ENCODE measurements around the gene CNNM4.
"Not testable (repeated sequence)": the region's sequence is repeated elsewhere in the genome, so short reads cannot be mapped to it uniquely, and the experiment has no call there.

The CNNM4 gene

DNA sequence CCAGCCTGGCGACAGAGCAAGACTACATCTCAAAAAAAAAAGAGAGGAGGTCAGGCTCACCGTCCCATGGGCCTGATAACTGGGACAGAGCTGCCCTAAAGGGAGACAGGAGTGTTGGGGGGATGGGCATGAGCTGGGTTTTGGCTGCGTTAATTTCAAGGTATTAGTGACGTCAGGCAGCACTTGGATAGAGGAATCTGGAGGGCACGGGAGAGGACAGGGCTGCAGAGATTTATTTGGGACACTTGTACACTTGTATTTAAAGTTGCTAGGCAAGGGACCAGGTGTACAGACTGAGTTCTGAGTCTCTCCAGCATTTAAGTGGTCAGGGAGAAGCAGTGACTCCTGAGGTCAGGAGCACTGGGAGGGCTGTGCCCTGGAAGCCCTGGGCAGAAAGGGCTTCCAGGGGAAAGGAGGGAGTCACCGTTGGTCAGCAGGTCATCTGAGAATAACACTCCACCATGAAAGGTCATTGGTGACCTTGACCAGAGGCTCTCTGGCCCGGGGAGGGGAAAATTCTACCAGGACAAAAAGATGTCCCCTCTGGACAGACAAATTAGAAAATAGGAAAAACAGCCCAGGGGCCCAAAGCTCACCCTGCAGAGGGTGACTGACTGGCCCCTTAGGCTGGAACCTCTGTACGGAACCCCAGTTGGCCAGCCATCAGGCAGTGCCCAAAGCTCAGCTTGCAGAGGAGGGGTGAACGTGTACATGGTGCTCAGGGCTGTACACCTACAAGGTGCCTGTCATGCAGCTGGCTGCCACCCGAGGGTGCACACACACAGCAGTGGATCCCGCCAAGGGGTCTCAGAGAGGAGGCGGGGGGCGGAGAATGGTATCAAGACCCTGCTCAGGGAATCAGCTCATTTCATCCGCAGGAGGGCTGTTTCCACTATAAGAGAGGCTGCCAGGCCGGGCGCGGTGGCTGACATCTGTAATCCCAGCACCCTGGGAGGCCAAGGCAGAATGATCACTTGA is 32.4 kb downstream of the CNNM4 start:
- ATAC-seq (replicated peaks), result no peak

DNA sequence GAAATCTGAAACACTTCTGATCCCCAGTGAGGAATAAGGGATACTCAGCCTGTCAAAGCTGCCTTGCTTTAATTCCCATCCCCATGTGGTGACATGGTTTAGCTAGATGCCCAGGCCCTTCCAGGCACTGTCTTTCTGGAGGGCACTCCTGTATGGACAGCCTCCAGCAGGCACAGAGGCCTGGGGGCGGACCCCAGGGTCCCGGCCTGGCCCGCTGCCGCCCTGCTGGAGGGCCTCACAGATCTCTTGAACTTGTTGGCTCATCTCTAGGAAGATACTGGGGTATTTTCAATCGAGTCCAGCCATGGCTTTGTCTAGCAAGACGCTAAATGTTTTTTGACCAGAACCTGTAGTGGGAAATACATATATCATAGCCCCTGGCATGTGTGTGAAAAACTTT is 34.4 kb downstream of the CNNM4 start:
- no peaks in the 10 kb centered on the region for H3K9me3 Mint-ChIP-seq
- H3K36me3 Mint-ChIP-seq, result peaks cover 9 to 13% of the 10 kb centered on the region in 2 donors
- DNase-seq (no peak), ATAC-seq (replicated peaks) (no peak)
- H3K4me1 Mint-ChIP-seq, result peaks cover 0 to 1% of the 10 kb centered on the region in 2 donors
- no peak overlapping the region for H3K27ac Mint-ChIP-seq
- no peaks in the 10 kb centered on the region for H3K27me3 Mint-ChIP-seq
- H3K4me3 Mint-ChIP-seq, result no peak overlapping the region

More for the DNA sequence above, 32.4 kb downstream of the CNNM4 start:
- no peak for DNase-seq
- peak overlapping the region; percentile 20 for H3K27ac Mint-ChIP-seq
- H3K4me1 Mint-ChIP-seq, result peaks cover 0 to 6% of the 10 kb centered on the region in 2 donors
- peaks cover 2 to 4% of the 10 kb centered on the region in 2 donors for H3K36me3 Mint-ChIP-seq
- no peak overlapping the region for H3K4me3 Mint-ChIP-seq
- no peaks in the 10 kb centered on the region for H3K27me3 Mint-ChIP-seq
- no peaks in the 10 kb centered on the region for H3K9me3 Mint-ChIP-seq

DNA sequence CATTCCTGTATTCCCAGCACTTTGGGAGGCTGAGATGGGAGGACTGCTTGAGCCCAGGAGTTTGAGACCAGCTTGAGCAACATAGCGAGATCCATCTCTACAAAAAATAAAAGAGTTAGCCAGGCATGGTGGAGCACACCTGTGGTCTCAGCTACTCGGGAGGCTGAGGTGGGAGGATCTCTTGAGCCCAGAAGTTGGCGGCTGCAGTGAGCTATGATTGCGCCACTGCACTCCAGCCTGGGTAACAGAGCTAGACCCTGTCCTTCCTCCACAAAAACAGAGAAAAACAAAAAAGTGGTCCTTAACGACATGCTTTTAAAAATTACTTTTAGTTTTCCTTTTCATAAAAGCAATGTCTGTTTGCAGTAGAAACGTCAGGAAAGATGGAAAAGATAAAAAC is 35.8 kb downstream of the CNNM4 start:
- not testable (repeated sequence) for ATAC-seq (replicated peaks); H3K9me3 Mint-ChIP-seq; DNase-seq; H3K4me1 Mint-ChIP-seq; H3K4me3 Mint-ChIP-seq; H3K27me3 Mint-ChIP-seq; H3K27ac Mint-ChIP-seq
- peaks cover 9 to 13% of the 10 kb centered on the region in 2 donors for H3K36me3 Mint-ChIP-seq

DNA sequence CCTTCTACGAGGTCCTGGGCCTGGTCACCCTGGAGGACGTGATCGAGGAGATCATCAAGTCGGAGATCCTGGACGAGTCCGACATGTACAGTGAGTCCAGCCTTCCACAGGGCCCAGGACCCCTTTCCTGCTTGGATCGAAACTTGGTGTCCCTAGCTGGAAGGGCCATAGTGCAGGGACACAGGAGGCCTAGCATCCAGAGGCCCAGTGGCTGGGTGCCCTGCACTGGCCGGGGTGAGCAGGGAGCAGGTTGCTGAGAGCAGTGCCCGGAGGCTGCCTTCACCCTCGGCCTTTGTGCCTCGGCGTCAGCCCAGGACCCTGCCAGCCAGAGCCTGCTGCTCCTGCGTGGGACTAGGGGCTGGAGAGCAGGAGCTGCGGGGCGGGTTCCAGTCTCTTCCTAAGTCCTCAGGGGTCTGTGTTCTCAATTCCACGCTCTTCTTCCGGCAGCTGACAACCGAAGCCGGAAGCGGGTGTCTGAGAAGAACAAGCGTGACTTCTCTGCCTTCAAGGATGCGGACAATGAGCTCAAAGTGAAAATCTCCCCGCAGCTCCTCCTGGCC is 36.4 kb downstream of the CNNM4 start:
- peaks cover 0 to 1% of the 10 kb centered on the region in 2 donors for H3K4me1 Mint-ChIP-seq
- no peak for DNase-seq
- H3K9me3 Mint-ChIP-seq, result no peaks in the 10 kb centered on the region
- H3K4me3 Mint-ChIP-seq, result no peak overlapping the region
- H3K27ac Mint-ChIP-seq, result no peak overlapping the region
- no peak for ATAC-seq (replicated peaks)
- peaks cover 9 to 13% of the 10 kb centered on the region in 2 donors for H3K36me3 Mint-ChIP-seq
- no peaks in the 10 kb centered on the region for H3K27me3 Mint-ChIP-seq

DNA sequence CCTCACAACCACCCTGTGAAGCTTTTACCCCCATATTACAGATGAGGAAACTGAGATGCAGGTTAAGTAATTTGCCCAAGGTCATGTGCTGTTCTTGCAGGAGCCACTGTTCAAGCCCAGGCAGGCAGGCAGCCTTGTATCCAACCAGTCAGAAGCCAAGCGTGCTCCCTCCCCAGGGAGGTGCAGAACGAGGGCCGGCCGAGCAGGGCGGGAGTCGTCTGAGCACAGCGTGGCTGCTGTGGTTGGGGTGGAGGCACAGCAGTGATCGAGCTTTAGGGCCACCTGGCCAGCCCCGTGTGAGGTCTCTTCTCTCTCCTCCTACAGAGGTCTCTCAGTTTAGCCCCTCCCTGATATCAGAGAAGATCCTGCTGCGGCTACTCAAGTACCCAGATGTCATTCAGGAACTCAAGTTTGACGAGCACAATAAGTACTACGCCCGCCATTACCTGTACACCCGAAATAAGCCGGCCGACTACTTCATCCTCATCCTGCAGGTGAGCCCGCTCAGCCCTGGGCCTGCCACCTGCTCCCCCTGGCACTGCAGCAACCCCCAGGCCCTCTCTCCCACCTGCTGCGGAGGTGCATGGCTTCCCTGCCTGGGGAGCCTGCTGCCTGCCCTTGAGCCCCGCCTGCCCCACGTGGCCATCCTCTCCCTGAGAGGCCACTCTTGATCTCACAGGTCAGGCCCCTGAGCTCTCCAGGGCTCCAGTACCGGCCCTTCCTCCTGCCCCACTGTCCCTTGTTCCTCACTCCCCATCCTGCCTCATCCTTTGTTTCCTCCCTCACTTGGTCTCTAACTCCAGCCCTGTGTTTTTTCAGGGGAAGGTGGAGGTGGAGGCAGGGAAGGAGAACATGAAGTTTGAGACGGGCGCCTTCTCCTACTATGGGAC is 38.3 kb downstream of the CNNM4 start:
- DNase-seq (no peak), ATAC-seq (replicated peaks) (no peak)
- H3K27me3 Mint-ChIP-seq, result no peaks in the 10 kb centered on the region
- no peak overlapping the region for H3K4me3 Mint-ChIP-seq
- no peaks in the 10 kb centered on the region for H3K9me3 Mint-ChIP-seq
- H3K27ac Mint-ChIP-seq, result no peak overlapping the region
- no peaks in the 10 kb centered on the region for H3K4me1 Mint-ChIP-seq
- H3K36me3 Mint-ChIP-seq, result peaks cover 9 to 13% of the 10 kb centered on the region in 2 donors

GRCh38 chr2:96799623-96799935 is 38.9 kb downstream of the CNNM4 start:
- H3K9me3 Mint-ChIP-seq, result no peaks in the 10 kb centered on the region
- H3K36me3 Mint-ChIP-seq, result peaks cover 9 to 13% of the 10 kb centered on the region in 2 donors
- no peaks in the 10 kb centered on the region for H3K4me1 Mint-ChIP-seq

GRCh38 chr2:96800061-96801004 is 39.6 kb downstream of the CNNM4 start:
- Mint-ChIP-seq H3K36me3 (peaks cover 9 to 13% of the 10 kb centered on the region in 2 donors), H3K9me3 (no peaks in the 10 kb centered on the region), H3K4me3 (no peak overlapping the region), H3K4me1 (no peaks in the 10 kb centered on the region), H3K27ac (no peak overlapping the region), H3K27me3 (no peaks in the 10 kb centered on the region)
- ATAC-seq (replicated peaks) (peak; percentile 40 to 44), DNase-seq (no peak)

More at GRCh38 chr2:96799623-96799935, 38.9 kb downstream of the CNNM4 start:
- Mint-ChIP-seq H3K27me3 (no peaks in the 10 kb centered on the region), H3K4me3 (no peak overlapping the region), H3K27ac (no peak overlapping the region)
- DNase-seq (no peak), ATAC-seq (replicated peaks) (no peak)

- H3K27me3 Mint-ChIP-seq, result no peaks in the 10 kb centered on the region
- peaks cover 9 to 13% of the 10 kb centered on the region in 2 donors for H3K36me3 Mint-ChIP-seq
- H3K4me1 Mint-ChIP-seq, result peaks cover under 1 to 1% of the 10 kb centered on the region in 2 donors
- no peaks in the 10 kb centered on the region for H3K9me3 Mint-ChIP-seq
- ATAC-seq (replicated peaks), result peak; percentile 93 to 95
- H3K4me3 Mint-ChIP-seq, result no peak overlapping the region
- peak; percentile 64 for DNase-seq
- H3K27ac Mint-ChIP-seq, result no peak overlapping the region
Measured at GRCh38 chr2:96801005-96801785, 40.5 kb downstream of the CNNM4 start.

GRCh38 chr2:96801786-96802595 is 41.3 kb downstream of the CNNM4 start:
- H3K27ac Mint-ChIP-seq, result no peak overlapping the region
- H3K4me1 Mint-ChIP-seq, result peaks cover 7 to 9% of the 10 kb centered on the region in 2 donors
- H3K27me3 Mint-ChIP-seq, result no peaks in the 10 kb centered on the region
- no peaks in the 10 kb centered on the region for H3K9me3 Mint-ChIP-seq
- H3K4me3 Mint-ChIP-seq, result no peak overlapping the region
- ATAC-seq (replicated peaks) (peak; percentile 68 to 71), DNase-seq (peak; percentile 47)
- H3K36me3 Mint-ChIP-seq, result peaks cover 12 to 16% of the 10 kb centered on the region in 2 donors

DNA sequence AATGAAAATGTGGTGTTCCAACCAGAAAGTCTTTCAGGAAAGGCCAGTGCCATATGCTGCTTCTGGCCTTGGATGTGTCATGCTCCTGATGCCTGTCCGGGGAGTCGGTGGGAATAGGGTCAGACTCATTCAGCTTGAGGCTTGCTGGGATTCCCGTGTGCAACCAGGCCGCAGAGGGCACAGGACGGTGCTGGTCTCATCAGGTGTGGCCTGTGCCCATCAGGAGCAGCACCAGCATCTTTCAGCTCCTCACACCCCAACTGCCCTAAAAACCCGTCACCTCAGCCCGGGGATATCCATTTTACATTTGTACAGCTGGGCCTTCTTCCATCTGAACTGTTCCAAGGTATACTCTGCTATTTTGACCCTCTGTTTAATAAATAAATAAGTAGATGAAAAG is 42.0 kb downstream of the CNNM4 start:
- ATAC-seq (replicated peaks) (no peak), DNase-seq (no peak)
- H3K27me3 Mint-ChIP-seq, result no peaks in the 10 kb centered on the region
- no peak overlapping the region for H3K4me3 Mint-ChIP-seq
- peaks cover 12 to 16% of the 10 kb centered on the region in 2 donors for H3K36me3 Mint-ChIP-seq
- peaks cover 8 to 15% of the 10 kb centered on the region in 2 donors for H3K4me1 Mint-ChIP-seq
- H3K27ac Mint-ChIP-seq, result no peak overlapping the region
- H3K9me3 Mint-ChIP-seq, result no peaks in the 10 kb centered on the region

DNA sequence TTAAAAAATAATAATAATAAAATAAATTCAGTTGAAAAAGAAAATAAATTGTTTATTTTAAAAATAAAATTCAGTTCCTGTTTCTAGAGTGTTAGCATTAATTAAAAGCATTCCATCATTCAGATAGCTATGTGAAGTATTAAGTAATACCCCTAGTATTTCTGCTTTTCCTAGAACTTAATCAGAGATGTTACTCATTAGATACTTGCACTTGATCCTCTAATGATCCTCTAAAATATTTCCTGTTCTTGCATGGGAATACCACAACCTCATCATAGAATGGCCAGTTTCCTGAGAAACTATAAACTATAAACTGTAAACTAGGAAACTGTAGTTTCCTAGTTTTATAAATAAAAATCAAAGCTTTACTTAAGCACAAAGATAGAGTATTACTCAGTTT is 44.3 kb downstream of the CNNM4 start:
- Mint-ChIP-seq H3K4me1 (peaks cover 8 to 15% of the 10 kb centered on the region in 2 donors), H3K27ac (no peak overlapping the region), H3K9me3 (no peaks in the 10 kb centered on the region), H3K27me3 (no peaks in the 10 kb centered on the region), H3K36me3 (peaks cover 11 to 13% of the 10 kb centered on the region in 2 donors), H3K4me3 (no peak overlapping the region)
- no peak for DNase-seq
- ATAC-seq (replicated peaks), result no peak

DNA sequence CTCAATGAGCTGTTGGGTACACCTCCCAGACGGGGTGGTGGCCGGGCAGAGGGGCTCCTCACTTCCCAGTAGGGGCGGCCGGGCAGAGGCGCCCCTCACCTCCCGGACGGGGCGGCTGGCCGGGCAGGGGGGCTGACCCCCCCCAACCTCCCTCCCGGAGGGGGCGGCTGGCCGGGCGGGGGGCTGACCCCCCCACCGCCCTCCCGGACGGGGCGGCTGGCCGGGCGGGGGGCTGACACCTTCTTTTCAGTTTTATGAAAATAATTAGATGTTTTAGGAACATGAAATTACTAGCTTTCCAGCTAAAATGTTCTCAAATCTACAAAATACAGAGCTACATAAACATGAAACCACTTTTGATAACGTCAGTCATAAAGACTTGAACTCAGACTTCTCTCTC is 45.2 kb downstream of the CNNM4 start:
- not testable (repeated sequence) for H3K4me3 Mint-ChIP-seq; H3K9me3 Mint-ChIP-seq; DNase-seq; H3K27me3 Mint-ChIP-seq; H3K27ac Mint-ChIP-seq; ATAC-seq (replicated peaks)
- H3K4me1 Mint-ChIP-seq, result peaks cover 8 to 15% of the 10 kb centered on the region in 2 donors
- H3K36me3 Mint-ChIP-seq, result peaks cover 11 to 20% of the 10 kb centered on the region in 2 donors
